ENCODE measurements around the gene EHBP1. TPM values are rescaled to one million over a fixed set of nuclear protein-coding genes. Genes with fewer than 3 reads are reported as not detected.
A peak's percentile ranks its signal among the peaks of the same experiment; 100 is the strongest.

Gene EHBP1
- total RNA-seq, 4 donors from 2014 or later, result 42.9 to 116 (median 58.3) TPM

DNA sequence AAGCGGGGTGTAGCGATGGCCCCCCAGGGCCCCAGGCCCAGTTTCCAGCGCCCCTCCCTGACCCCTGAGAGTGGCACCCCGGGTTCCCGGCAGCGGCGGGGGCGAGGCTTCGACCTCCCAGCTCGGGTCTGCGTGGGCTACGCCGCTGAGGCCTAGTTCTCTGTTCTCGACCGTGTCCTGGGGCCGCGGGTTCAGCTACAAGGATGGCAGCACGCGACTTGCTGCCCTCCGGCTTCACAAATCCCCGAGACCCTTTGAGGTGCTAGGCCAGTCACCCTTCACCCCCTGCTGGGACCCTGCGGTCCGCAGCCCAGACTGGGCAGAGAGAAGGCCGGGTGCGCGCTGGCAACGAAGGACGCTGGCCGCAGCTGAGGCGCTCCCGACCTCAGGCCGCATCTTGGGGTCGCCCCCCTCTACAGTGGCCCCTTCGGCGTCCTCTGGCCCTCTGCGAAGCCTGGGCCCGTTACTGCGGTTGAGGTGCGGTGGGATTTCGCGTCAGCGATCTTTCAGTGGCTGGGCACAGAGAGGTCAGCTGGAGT lies 346.4 kb downstream of the EHBP1 start:
- Histone ChIP-seq H3K27ac (peak overlapping the region; percentile 91), H3K36me3 (peaks cover 22% of the 10 kb centered on the region), H3K4me1 (peaks cover 74% of the 10 kb centered on the region), H3K9me3 (no peaks in the 10 kb centered on the region), H3K27me3 (peaks cover 91% of the 10 kb centered on the region), H3K4me3 (peak overlapping the region; percentile 71)
- 79% methylated on average over 21 of the region's 42 CpGs for WGBS
- no peak for DNase-seq (ENCODE audit: low spot score in 2 of 2)
- TF ChIP-seq, protein P1, sequence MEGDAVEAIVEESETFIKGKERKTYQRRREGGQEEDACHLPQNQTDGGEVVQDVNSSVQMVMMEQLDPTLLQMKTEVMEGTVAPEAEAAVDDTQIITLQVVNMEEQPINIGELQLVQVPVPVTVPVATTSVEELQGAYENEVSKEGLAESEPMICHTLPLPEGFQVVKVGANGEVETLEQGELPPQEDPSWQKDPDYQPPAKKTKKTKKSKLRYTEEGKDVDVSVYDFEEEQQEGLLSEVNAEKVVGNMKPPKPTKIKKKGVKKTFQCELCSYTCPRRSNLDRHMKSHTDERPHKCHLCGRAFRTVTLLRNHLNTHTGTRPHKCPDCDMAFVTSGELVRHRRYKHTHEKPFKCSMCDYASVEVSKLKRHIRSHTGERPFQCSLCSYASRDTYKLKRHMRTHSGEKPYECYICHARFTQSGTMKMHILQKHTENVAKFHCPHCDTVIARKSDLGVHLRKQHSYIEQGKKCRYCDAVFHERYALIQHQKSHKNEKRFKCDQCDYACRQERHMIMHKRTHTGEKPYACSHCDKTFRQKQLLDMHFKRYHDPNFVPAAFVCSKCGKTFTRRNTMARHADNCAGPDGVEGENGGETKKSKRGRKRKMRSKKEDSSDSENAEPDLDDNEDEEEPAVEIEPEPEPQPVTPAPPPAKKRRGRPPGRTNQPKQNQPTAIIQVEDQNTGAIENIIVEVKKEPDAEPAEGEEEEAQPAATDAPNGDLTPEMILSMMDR (IDR thresholded peaks at IDR 0.05), result no peak
- TF ChIP-seq POLR2AphosphoS5 (IDR thresholded peaks at IDR 0.05) (no peak), POLR2A (IDR thresholded peaks at IDR 0.05) (no peak), EP300 (IDR thresholded peaks at IDR 0.05) (no peak)

DNA sequence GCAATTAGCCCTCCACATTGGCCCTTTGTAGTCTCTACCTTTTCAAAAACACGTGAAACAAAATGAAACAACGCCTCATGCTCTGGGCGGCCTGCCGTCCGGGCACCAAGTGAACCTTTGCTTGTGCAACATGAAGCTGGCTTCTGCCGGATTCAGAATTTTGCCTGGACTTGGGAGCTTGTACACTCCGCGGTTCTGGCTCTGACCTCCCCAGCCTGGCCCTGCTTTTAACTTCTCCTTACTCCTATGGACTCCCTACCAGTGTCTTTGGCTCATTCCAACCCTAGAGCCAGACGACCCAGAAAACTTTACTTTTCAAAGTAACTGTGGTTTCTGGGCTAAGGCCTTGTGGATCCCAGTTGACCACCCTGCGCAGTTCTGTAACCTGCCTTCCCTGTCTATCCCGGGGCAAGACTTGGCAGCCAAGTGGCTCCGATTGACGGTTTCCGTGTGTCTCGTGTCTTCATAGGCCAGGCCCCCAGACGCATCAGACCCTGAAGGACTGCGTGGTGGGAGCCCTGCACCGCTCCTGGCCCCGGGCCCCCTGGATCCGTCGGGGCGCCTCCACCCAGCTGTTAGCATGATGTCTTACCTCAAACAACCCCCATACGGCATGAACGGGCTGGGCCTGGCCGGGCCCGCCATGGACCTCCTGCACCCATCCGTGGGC lies 347.0 kb downstream of the EHBP1 start:
- H3K9me3 ChIP-seq, result no peaks in the 10 kb centered on the region
- 82% methylated on average over 22 of the region's 27 CpGs for WGBS
- DNase-seq (ENCODE audit: low spot score in 2 of 2), result no peak
- TF ChIP-seq, protein P1 (IDR thresholded peaks at IDR 0.05), result no peak
- TF ChIP-seq EP300 (IDR thresholded peaks at IDR 0.05) (no peak), POLR2A (IDR thresholded peaks at IDR 0.05) (no peak), POLR2AphosphoS5 (IDR thresholded peaks at IDR 0.05) (no peak)
- H3K4me3 ChIP-seq, result peak overlapping the region; percentile 71
- peaks cover 22% of the 10 kb centered on the region for H3K36me3 ChIP-seq
- H3K27me3 ChIP-seq, result peaks cover 91% of the 10 kb centered on the region
- H3K27ac ChIP-seq, result no peak overlapping the region
- H3K4me1 ChIP-seq, result peaks cover 69% of the 10 kb centered on the region

DNA sequence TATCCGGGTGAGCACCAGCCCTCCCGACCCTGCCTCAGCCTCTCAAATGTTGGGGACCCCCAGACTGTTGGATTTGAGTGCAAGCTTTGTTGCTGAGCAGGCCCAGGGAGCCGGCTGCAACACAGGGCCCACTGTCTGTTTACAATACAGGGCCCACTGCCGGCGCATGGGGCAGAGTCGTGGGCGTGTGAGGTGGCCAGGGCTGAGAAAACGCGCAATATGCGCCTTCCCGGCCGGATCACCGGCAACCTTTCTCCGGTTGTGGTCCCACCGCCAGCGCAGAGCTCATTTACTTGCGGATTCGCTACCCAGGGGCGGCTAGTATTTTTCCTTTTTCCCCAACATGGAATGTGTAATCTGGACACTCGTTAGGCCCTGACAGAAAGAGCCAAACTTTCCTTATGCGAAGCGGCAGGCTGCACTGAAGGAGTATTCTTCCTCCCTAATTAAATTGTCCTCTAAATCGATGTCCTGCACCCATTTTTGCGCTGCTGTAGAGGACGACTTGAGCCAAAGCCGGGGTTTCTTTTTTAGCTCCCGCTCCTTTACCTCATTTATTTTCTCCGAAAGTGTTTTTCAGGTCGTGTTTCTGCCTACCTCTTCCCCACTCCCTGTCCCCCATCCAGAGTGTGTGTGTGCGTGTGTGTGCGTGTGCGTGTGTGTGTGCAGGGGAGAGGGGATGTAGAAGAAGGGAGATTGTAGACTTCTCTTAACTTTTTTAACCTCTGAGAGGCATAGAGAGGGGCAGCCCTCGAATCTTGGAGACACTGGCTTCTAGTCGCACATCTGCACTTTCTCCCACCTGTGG lies 347.8 kb downstream of the EHBP1 start:
- Histone ChIP-seq H3K36me3 (peaks cover 22% of the 10 kb centered on the region), H3K27me3 (peaks cover 91% of the 10 kb centered on the region), H3K27ac (no peak overlapping the region), H3K4me1 (peaks cover 68% of the 10 kb centered on the region), H3K4me3 (no peak overlapping the region), H3K9me3 (no peaks in the 10 kb centered on the region)
- no peak for DNase-seq (ENCODE audit: low spot score in 2 of 2)
- WGBS, result 82% methylated on average over 34 of the region's 34 CpGs
- TF ChIP-seq POLR2AphosphoS5 (IDR thresholded peaks at IDR 0.05), result no peak
- TF ChIP-seq, protein P1 (IDR thresholded peaks at IDR 0.05), result no peak
- no peak for TF ChIP-seq EP300 (IDR thresholded peaks at IDR 0.05)
- no peak for TF ChIP-seq POLR2A (IDR thresholded peaks at IDR 0.05)

DNA sequence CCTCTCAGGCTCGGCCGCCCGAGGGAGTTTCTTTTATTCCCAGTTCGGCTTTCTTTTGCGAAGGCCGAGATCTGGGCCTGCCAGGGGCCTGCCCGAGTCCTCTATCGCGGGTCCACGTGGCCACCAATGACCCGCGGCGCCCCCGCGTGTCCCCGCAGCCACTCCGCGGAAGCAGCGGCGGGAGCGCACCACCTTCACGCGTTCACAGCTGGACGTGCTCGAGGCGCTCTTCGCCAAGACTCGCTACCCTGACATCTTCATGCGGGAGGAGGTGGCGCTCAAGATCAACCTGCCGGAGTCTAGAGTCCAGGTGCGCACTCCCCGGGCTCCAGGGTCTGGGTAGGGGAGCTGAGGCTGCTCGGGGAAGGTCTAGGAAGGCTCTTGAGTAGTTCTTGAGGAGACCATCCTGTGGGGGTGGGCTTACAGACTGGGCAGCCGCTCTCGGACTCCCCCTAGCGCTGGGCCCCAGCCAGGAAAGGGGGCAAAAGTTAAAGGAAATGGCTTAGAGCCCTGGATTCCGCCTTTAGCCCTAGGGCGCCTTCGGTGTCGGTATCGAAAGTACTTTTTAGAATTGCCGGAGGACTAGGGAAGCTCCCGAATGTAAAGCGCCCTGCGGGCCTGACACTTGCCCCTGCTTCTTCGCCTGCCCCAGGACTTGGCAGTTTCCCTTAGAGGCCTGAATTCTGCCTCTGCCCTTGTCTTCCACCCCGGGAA lies 348.5 kb downstream of the EHBP1 start:
- 67% methylated on average over 41 of the region's 48 CpGs for WGBS
- H3K27me3 ChIP-seq, result peaks cover 91% of the 10 kb centered on the region
- H3K27ac ChIP-seq, result no peak overlapping the region
- H3K36me3 ChIP-seq, result peaks cover 22% of the 10 kb centered on the region
- no peaks in the 10 kb centered on the region for H3K9me3 ChIP-seq
- H3K4me3 ChIP-seq, result peak overlapping the region; percentile 32
- peaks cover 68% of the 10 kb centered on the region for H3K4me1 ChIP-seq
- TF ChIP-seq EP300 (IDR thresholded peaks at IDR 0.05) (no peak), POLR2A (IDR thresholded peaks at IDR 0.05) (no peak), POLR2AphosphoS5 (IDR thresholded peaks at IDR 0.05) (no peak)
- TF ChIP-seq, protein P1 (IDR thresholded peaks at IDR 0.05), result no peak
- no peak for DNase-seq (ENCODE audit: low spot score in 2 of 2)

Measured in suprapubic skin (tissue), 4 donors.